HEK293T (cell line): ENCODE results near the gene GAB3.

Experiments used
- ARNT ChIP-seq: fragments of 450-650 bp; IDR thresholded peaks from 2 replicates; pipeline ENCODE4 v1.6.1; 2017; ENCODE audit warnings: mild to moderate bottlenecking
- BHLHE40 ChIP-seq: fragments of 450-650 bp; IDR thresholded peaks from 2 replicates; pipeline ENCODE4 v1.6.1; 2016; ENCODE audit warnings: mild to moderate bottlenecking, moderate library complexity, borderline replicate concordance
- HDGF ChIP-seq: fragments of 450-650 bp; IDR thresholded peaks from 2 replicates; pipeline ENCODE4 v1.6.1; 2017; ENCODE audit warnings: antibody characterized with exemption, borderline replicate concordance
- SUZ12 ChIP-seq: fragments of 450-650 bp; IDR thresholded peaks from 2 replicates; pipeline ENCODE4 v1.6.1; 2016; ENCODE audit warnings: mild to moderate bottlenecking

DNA sequence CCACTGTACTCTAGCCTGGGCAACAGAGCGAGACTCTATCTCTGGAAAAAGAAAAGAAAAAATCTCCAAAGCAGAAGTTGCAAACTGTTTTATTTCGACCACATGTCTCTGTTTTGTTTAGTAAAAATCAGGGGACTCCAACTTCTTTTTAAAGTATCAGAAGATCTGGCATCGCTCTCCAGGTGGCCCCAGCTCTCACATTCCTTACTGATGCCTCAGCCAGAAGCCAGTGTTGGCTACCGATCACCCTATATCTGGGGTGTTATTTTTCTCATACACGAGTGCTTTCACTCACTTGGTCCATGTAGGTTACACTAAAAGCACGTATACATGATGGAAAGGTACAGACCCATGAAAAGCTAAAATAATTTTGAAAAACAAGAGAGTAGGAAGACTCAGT, 46.1 kb upstream of the GAB3 start:
- TF ChIP-seq SUZ12 (no peak), ARNT (no peak), HDGF (no peak), BHLHE40 (no peak)
